ENCODE results near the gene PACSIN1. TPM values are rescaled to one million over a fixed set of nuclear protein-coding genes. Genes with fewer than 3 reads are reported as not detected.

The PACSIN1 gene
- total RNA-seq, 2 experiments from 2014 or later = 0.07 to 0.14 TPM

DNA sequence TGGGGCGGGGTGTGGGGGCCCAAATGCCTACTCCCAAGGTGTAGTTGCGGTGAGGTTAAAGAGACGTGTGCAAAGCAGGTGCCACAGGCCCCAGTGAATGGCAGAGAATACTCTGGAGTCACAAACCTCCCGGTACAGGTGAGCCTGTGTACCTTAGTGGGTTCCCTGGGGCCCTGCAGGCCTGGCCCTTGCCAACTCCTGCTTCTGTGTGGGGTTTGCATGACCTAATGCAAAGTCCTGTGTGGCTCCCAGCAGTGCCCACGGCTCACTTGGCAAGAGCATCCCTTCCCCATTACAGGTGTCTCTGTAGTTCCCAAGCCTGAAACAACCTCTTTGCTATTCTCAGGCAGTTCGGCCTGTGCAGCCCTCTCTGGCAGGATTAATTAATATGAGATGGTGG, 72.7 kb downstream of the PACSIN1 start:
- Mint-ChIP-seq H3K36me3 (ENCODE audit: low read depth) (no peaks in the 10 kb centered on the region), H3K27me3 (no peaks in the 10 kb centered on the region), H3K27ac (no peak overlapping the region), H3K9me3 (ENCODE audit: low read depth) (no peaks in the 10 kb centered on the region), H3K4me3 (no peak overlapping the region), H3K4me1 (no peaks in the 10 kb centered on the region)
- intact Hi-C loops (cut with DNase I, micrococcal nuclease) = no loop called here
- no peak for DNase-seq
- ATAC-seq = no peak
- CTCF ChIA-PET = no interaction called here
- POLR2A ChIA-PET = no interaction called here

GRCh38 chr6:34539181-34539580, 73.3 kb downstream of the PACSIN1 start:
- Mint-ChIP-seq H3K27ac (no peak overlapping the region), H3K27me3 (no peaks in the 10 kb centered on the region), H3K9me3 (ENCODE audit: low read depth) (no peaks in the 10 kb centered on the region), H3K4me3 (no peak overlapping the region), H3K36me3 (ENCODE audit: low read depth) (no peaks in the 10 kb centered on the region), H3K4me1 (no peaks in the 10 kb centered on the region)
- ChIA-PET POLR2A (no interaction called here), CTCF (no interaction called here)
- ATAC-seq (no peak), DNase-seq (no peak)
- intact Hi-C loops (cut with DNase I, micrococcal nuclease) = no loop called here

- ChIA-PET CTCF (no interaction called here), POLR2A (no interaction called here)
- intact Hi-C loops (cut with DNase I, micrococcal nuclease) = no loop called here
- Mint-ChIP-seq H3K27ac (no peak overlapping the region), H3K4me3 (no peak overlapping the region), H3K4me1 (no peaks in the 10 kb centered on the region), H3K36me3 (ENCODE audit: low read depth) (no peaks in the 10 kb centered on the region), H3K9me3 (ENCODE audit: low read depth) (no peaks in the 10 kb centered on the region), H3K27me3 (no peaks in the 10 kb centered on the region)
- no peak for DNase-seq
- ATAC-seq = no peak
Measured at GRCh38 chr6:34540222-34540621, 74.3 kb downstream of the PACSIN1 start.

DNA sequence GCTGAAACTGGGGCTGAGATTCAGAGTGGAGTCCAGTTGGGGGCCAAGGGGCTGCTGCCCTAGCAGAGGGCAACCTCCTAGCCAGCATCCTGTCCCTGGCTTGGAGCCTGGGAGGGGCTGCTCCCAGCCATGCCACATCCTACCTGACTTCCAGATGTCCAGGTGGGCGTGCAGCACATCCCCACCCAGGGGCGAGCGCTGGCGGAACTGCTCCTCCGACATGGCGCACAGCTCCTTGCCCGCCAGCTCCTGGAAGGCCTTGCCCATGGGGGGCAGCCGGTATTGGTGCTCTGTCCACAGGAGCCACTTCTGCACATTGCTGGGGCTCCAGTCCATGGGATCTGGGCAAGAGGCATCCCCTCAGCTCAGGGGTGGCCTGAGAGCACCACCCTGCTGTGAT, 75.0 kb downstream of the PACSIN1 start:
- Mint-ChIP-seq H3K9me3 (ENCODE audit: low read depth) (no peaks in the 10 kb centered on the region), H3K4me3 (no peak overlapping the region), H3K27me3 (no peaks in the 10 kb centered on the region), H3K27ac (no peak overlapping the region), H3K4me1 (no peaks in the 10 kb centered on the region), H3K36me3 (ENCODE audit: low read depth) (no peaks in the 10 kb centered on the region)
- DNase-seq = no peak
- ChIA-PET POLR2A (no interaction called here), CTCF (no interaction called here)
- no peak for ATAC-seq
- intact Hi-C loops (cut with DNase I, micrococcal nuclease) = no loop called here

DNA sequence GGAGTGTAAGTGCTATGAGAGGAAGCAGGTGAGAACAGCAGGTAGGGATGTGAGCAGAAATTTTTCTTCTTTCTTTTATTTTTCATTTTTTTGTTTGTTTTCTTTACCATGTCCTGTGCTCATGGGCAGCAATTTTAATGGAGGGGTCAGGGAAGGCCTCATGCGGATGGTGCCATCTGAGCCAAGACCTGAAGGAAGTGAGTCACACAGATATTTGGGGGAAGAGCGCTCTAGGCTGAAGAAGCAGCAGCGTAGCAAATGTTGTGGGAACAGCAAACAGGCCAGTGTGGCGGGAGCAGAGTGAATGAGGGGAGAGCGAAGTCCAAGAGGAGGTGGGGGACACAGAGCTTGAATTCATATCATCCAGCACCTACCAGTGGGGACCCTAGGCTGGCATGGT, 77.5 kb downstream of the PACSIN1 start:
- Mint-ChIP-seq H3K36me3 (ENCODE audit: low read depth) (no peaks in the 10 kb centered on the region), H3K9me3 (ENCODE audit: low read depth) (no peaks in the 10 kb centered on the region), H3K27me3 (no peaks in the 10 kb centered on the region), H3K4me1 (no peaks in the 10 kb centered on the region), H3K27ac (no peak overlapping the region), H3K4me3 (no peak overlapping the region)
- ChIA-PET POLR2A (no interaction called here), CTCF (no interaction called here)
- DNase-seq (no peak), ATAC-seq (no peak)
- intact Hi-C loops (cut with DNase I, micrococcal nuclease) = no loop called here

GRCh38 chr6:34544052-34544604, 78.3 kb downstream of the PACSIN1 start:
- Mint-ChIP-seq H3K4me3 (no peak overlapping the region), H3K36me3 (ENCODE audit: low read depth) (no peaks in the 10 kb centered on the region), H3K27me3 (no peaks in the 10 kb centered on the region), H3K27ac (no peak overlapping the region), H3K4me1 (no peaks in the 10 kb centered on the region), H3K9me3 (ENCODE audit: low read depth) (no peaks in the 10 kb centered on the region)
- CTCF ChIA-PET = interaction anchor here (0.8 kb wide), 1 partner anchor 662 kb away, joined by 4 read pairs; no protein-coding TSS in a partner anchor
- ATAC-seq (no peak), DNase-seq (no peak)
- POLR2A ChIA-PET = no interaction called here
- intact Hi-C loops (cut with DNase I, micrococcal nuclease) = no loop called here

GRCh38 chr6:34544776-34545471, 79.0 kb downstream of the PACSIN1 start:
- no peaks in the 10 kb centered on the region for H3K36me3 Mint-ChIP-seq (ENCODE audit: low read depth)
- H3K9me3 Mint-ChIP-seq (ENCODE audit: low read depth) = no peaks in the 10 kb centered on the region
- no peak for DNase-seq
- H3K4me1 Mint-ChIP-seq = no peaks in the 10 kb centered on the region
- ChIA-PET CTCF (interaction anchor here (0.6 to 0.8 kb wide), 2 partner anchors 464 to 661 kb away, joined by 4 to 5 read pairs; no protein-coding TSS in a partner anchor), POLR2A (no interaction called here)
- ATAC-seq = no peak
- intact Hi-C loops (cut with DNase I, micrococcal nuclease) = no loop called here
- no peak overlapping the region for H3K4me3 Mint-ChIP-seq
- no peak overlapping the region for H3K27ac Mint-ChIP-seq
- H3K27me3 Mint-ChIP-seq = no peaks in the 10 kb centered on the region

DNA sequence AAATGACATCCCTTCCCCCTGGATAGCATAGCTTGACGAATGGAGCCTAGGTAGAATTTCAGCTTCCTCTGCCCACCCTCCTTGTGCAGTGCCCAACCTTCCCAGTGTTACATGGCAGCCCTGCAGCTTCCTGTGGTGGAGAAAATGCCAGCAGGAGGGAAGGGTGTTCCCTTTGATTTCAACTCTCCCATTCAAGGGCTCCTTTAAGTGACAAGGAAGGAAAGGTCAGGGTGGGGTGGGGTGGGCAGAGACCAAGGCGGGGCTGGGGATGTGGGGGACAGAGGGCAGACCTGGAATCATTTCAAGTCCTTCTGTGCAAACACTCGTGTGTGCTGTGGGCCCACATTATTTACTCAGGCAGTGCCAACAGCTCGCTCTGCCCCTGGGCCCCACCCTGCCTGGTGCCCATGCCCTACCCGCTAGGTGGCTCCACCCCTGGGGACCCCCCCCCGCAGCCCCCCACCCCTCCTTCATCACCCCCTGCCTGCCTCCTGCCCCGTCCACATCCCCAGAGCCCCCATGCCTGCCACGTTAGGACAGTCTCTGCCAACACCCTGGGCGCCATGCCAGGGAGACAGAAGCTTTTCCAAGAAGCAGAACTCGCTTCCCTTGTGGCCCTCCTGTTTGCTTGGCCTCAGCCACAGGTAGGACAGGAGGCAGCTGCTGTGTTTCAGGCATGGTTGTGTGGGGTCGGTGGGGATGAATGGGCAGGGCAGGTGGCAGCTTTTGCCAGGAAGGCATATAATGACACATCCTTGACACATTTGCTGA, 80.9 kb downstream of the PACSIN1 start:
- POLR2A ChIA-PET = no interaction called here
- Mint-ChIP-seq H3K36me3 (ENCODE audit: low read depth) (no peaks in the 10 kb centered on the region), H3K27ac (no peak overlapping the region), H3K27me3 (no peaks in the 10 kb centered on the region), H3K9me3 (ENCODE audit: low read depth) (no peaks in the 10 kb centered on the region), H3K4me1 (no peaks in the 10 kb centered on the region), H3K4me3 (no peak overlapping the region)
- CTCF ChIA-PET = interaction anchor here (1.3 kb wide), 1 partner anchor 62 kb away, joined by 4 read pairs; no protein-coding TSS in a partner anchor
- ATAC-seq (no peak), DNase-seq (no peak)
- intact Hi-C loops (cut with DNase I, micrococcal nuclease) = no loop called here

DNA sequence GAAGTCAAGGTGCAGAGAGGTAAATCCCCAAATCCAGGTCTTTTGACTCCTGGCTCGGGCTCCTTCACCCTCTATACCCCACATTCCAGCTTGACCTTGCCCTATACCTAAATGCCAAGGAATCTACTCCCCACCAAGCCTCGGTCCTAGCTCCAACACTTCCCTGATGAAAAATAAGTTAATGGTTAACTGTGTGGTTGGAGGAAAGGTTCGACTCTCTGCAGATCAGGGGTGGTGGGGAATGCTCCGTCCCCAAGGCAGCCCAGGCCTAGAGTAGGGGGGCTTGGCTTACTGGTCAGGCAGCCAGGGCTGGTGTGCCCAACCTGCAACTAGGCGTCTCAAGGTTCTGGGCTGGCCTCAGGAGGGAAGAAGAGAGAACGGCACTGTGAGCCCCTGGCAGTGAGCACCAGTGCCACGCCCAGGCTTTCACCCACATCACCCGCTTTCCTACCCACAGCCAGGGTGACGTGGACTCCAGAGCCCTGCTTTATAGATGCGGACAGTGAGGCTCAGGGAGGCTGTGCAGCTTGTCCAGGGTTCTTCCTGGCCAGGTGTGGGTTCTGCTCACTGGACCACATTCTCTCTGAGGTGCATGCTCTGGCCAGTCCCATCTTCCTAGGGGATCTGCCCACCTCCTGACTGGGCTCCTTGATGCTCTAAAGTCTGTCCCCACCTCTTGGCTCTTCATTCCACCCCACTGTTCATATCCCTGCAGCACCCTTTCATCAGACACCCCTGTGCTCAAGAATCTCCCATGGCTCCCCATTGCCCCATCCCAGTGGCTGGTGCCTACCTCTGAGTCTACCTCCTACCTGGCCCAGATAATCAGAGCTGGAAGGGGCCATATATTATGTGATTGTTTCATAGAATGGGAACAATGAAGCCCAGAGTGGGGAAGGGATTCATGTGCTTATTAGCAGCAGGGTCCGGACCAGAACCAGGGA, 82.1 kb downstream of the PACSIN1 start:
- CTCF ChIA-PET = interaction anchor here (0.6 to 0.7 kb wide), 2 partner anchors 10 to 1498 kb away, joined by 3 to 4 read pairs; no protein-coding TSS in a partner anchor
- Mint-ChIP-seq H3K36me3 (ENCODE audit: low read depth) (no peaks in the 10 kb centered on the region), H3K4me3 (no peak overlapping the region), H3K27me3 (no peaks in the 10 kb centered on the region), H3K9me3 (ENCODE audit: low read depth) (no peaks in the 10 kb centered on the region), H3K27ac (no peak overlapping the region), H3K4me1 (no peaks in the 10 kb centered on the region)
- POLR2A ChIA-PET = no interaction called here
- intact Hi-C loops (cut with DNase I, micrococcal nuclease) = no loop called here
- ATAC-seq (no peak), DNase-seq (no peak)

- H3K27ac Mint-ChIP-seq = no peak overlapping the region
- DNase-seq (no peak), ATAC-seq (no peak)
- intact Hi-C loops (cut with DNase I, micrococcal nuclease) = no loop called here
- H3K4me1 Mint-ChIP-seq = peaks cover 6% of the 10 kb centered on the region
- ChIA-PET CTCF (interaction anchor here (0.6 to 0.7 kb wide), 2 partner anchors 59 to 1479 kb away, joined by 3 read pairs; no protein-coding TSS in a partner anchor), POLR2A (no interaction called here)
- H3K4me3 Mint-ChIP-seq = no peak overlapping the region
- H3K36me3 Mint-ChIP-seq (ENCODE audit: low read depth) = no peaks in the 10 kb centered on the region
- H3K9me3 Mint-ChIP-seq (ENCODE audit: low read depth) = no peaks in the 10 kb centered on the region
- H3K27me3 Mint-ChIP-seq = no peaks in the 10 kb centered on the region
Measured at GRCh38 chr6:34549026-34549803, 83.3 kb downstream of the PACSIN1 start.

GRCh38 chr6:34549804-34550202, 83.9 kb downstream of the PACSIN1 start:
- no peak for ATAC-seq
- Mint-ChIP-seq H3K36me3 (ENCODE audit: low read depth) (no peaks in the 10 kb centered on the region), H3K27ac (no peak overlapping the region), H3K9me3 (ENCODE audit: low read depth) (no peaks in the 10 kb centered on the region), H3K27me3 (no peaks in the 10 kb centered on the region), H3K4me3 (no peak overlapping the region), H3K4me1 (peaks cover 9% of the 10 kb centered on the region)
- intact Hi-C loops (cut with DNase I, micrococcal nuclease) = no loop called here
- DNase-seq = no peak
- POLR2A ChIA-PET = no interaction called here
- CTCF ChIA-PET = no interaction called here
